ENCODE measurements around the gene ROPN1. TPM values are rescaled to one million over a fixed set of nuclear protein-coding genes. Genes with fewer than 3 reads are reported as not detected.

The ROPN1 gene
- total and polyA plus RNA-seq, 2 donors (not counting 1 experiment from before 2014, with no cell fraction given), result not detected

- H4K20me1 ChIP-seq (ENCODE audit: control insufficient read depth, extremely low read depth, insufficient read depth, low read length), result no peaks in the 10 kb centered on the region
- no peak for DNase-seq (ENCODE audit: low read depth in 2 of 2)
- peak overlapping the region; percentile 78 for H3K4me2 ChIP-seq (ENCODE audit: extremely low read depth, insufficient read depth, low read length)
- peak overlapping the region; percentile 76 for H3K9ac ChIP-seq (ENCODE audit: insufficient read depth, low read length)
- no peaks in the 10 kb centered on the region for H3K9me3 ChIP-seq (ENCODE audit: control insufficient read depth, insufficient read depth, low read depth, low read length)
- H3K4me1 ChIP-seq (ENCODE audit: control insufficient read depth, extremely low read depth, insufficient read depth, low read length), result peaks cover 2% of the 10 kb centered on the region
- no peak overlapping the region for H3K27ac ChIP-seq (ENCODE audit: insufficient read depth, low read length)
- H2AFZ ChIP-seq (ENCODE audit: low read length), result no peak overlapping the region
- no peak for TF ChIP-seq EZH2 (IDR thresholded peaks at IDR 0.05; ENCODE audit: low read length, missing control alignments)
- TF ChIP-seq CTCF (conservative IDR thresholded peaks at IDR 0.05 in 1 of 2, IDR thresholded peaks at IDR 0.05 in 1 of 2; ENCODE audit: low read depth in 1 of 2, low read length in 2 of 2), result no peak
- H3K4me3 ChIP-seq (replicated peaks in 1 of 4; ENCODE audit: control extremely low read depth in 1 of 4, insufficient read depth in 1 of 4, low read depth in 3 of 4, low read length in 4 of 4), result peak overlapping the region; percentile 62 to 98 (median 78)
- H3K79me2 ChIP-seq (ENCODE audit: control insufficient read depth, insufficient read depth, low read length), result peaks cover 28% of the 10 kb centered on the region
- no peaks in the 10 kb centered on the region for H3K36me3 ChIP-seq (ENCODE audit: control insufficient read depth, insufficient read depth, low read length)
- no peaks in the 10 kb centered on the region for H3K27me3 ChIP-seq (ENCODE audit: control insufficient read depth, insufficient read depth, low read length)
Measured at GRCh38 chr3:123961508-123961856, 30.4 kb downstream of the ROPN1 start.

GRCh38 chr3:123960781-123961507, 31.0 kb downstream of the ROPN1 start, which contains the start of gene CCDC14:
TSS of gene CCDC14 (minus strand) at chr3:123961229. CDS start at chr3:123961173, 56 bp downstream.
- TF ChIP-seq CTCF (conservative IDR thresholded peaks at IDR 0.05 in 1 of 2, IDR thresholded peaks at IDR 0.05 in 1 of 2; ENCODE audit: low read depth in 1 of 2, low read length in 2 of 2), result no peak
- no peak for TF ChIP-seq EZH2 (IDR thresholded peaks at IDR 0.05; ENCODE audit: low read length, missing control alignments)
- H3K27me3 ChIP-seq (ENCODE audit: control insufficient read depth, insufficient read depth, low read length), result no peaks in the 10 kb centered on the region
- H3K4me2 ChIP-seq (ENCODE audit: extremely low read depth, insufficient read depth, low read length), result peak within 1 kb of the TSS; percentile 78
- peaks cover 28% of the 10 kb centered on the region for H3K79me2 ChIP-seq (ENCODE audit: control insufficient read depth, insufficient read depth, low read length)
- peak; percentile 95 to 97 for DNase-seq (ENCODE audit: low read depth in 2 of 2)
- H4K20me1 ChIP-seq (ENCODE audit: control insufficient read depth, extremely low read depth, insufficient read depth, low read length), result no peaks in the 10 kb centered on the region
- H3K4me3 ChIP-seq (replicated peaks in 1 of 4; ENCODE audit: control extremely low read depth in 1 of 4, insufficient read depth in 1 of 4, low read depth in 3 of 4, low read length in 4 of 4), result peak within 1 kb of the TSS; percentile 77 to 98 (median 80)
- H2AFZ ChIP-seq (ENCODE audit: low read length), result peak within 1 kb of the TSS; percentile 92
- peak within 1 kb of the TSS; percentile 85 for H3K27ac ChIP-seq (ENCODE audit: insufficient read depth, low read length)
- peaks cover 2% of the 10 kb centered on the region for H3K4me1 ChIP-seq (ENCODE audit: control insufficient read depth, extremely low read depth, insufficient read depth, low read length)
- no peaks in the 10 kb centered on the region for H3K36me3 ChIP-seq (ENCODE audit: control insufficient read depth, insufficient read depth, low read length)
- H3K9me3 ChIP-seq (ENCODE audit: control insufficient read depth, insufficient read depth, low read depth, low read length), result no peaks in the 10 kb centered on the region
- peak within 1 kb of the TSS; percentile 76 for H3K9ac ChIP-seq (ENCODE audit: insufficient read depth, low read length)

- no peak overlapping the region for H3K4me2 ChIP-seq (ENCODE audit: extremely low read depth, insufficient read depth, low read length)
- no peaks in the 10 kb centered on the region for H3K27me3 ChIP-seq (ENCODE audit: control insufficient read depth, insufficient read depth, low read length)
- no peak overlapping the region for H3K27ac ChIP-seq (ENCODE audit: insufficient read depth, low read length)
- peaks cover 12% of the 10 kb centered on the region for H3K79me2 ChIP-seq (ENCODE audit: control insufficient read depth, insufficient read depth, low read length)
- no peaks in the 10 kb centered on the region for H3K9me3 ChIP-seq (ENCODE audit: control insufficient read depth, insufficient read depth, low read depth, low read length)
- peaks cover 2% of the 10 kb centered on the region for H3K4me1 ChIP-seq (ENCODE audit: control insufficient read depth, extremely low read depth, insufficient read depth, low read length)
- TF ChIP-seq EZH2 (IDR thresholded peaks at IDR 0.05; ENCODE audit: low read length, missing control alignments) (no peak), CTCF (conservative IDR thresholded peaks at IDR 0.05 in 1 of 2, IDR thresholded peaks at IDR 0.05 in 1 of 2; ENCODE audit: low read depth in 1 of 2, low read length in 2 of 2) (no peak)
- H3K36me3 ChIP-seq (ENCODE audit: control insufficient read depth, insufficient read depth, low read length), result peaks cover 8% of the 10 kb centered on the region
- no peak overlapping the region for H2AFZ ChIP-seq (ENCODE audit: low read length)
- H3K9ac ChIP-seq (ENCODE audit: insufficient read depth, low read length), result no peak overlapping the region
- no peak overlapping the region for H3K4me3 ChIP-seq (replicated peaks in 1 of 4; ENCODE audit: control extremely low read depth in 1 of 4, insufficient read depth in 1 of 4, low read depth in 3 of 4, low read length in 4 of 4)
- no peaks in the 10 kb centered on the region for H4K20me1 ChIP-seq (ENCODE audit: control insufficient read depth, extremely low read depth, insufficient read depth, low read length)
- no peak for DNase-seq (ENCODE audit: low read depth in 2 of 2)
Measured at GRCh38 chr3:123953735-123954134, 38.2 kb downstream of the ROPN1 start.
